HAP-1 (cell line): ENCODE measurements around the gene ZFR2.
A peak's percentile ranks its signal among the peaks of the same experiment; 100 is the strongest.
"Not testable (repeated sequence)": the region's sequence is repeated elsewhere in the genome, so short reads cannot be mapped to it uniquely, and the experiment has no call there.

Experiments
- DNase-seq, 2 experiments: peaks; one replicate each; pipeline ENCODE4 v3.0.0-alpha.2; 2016 to 2020; ENCODE audit warnings: low spot score in 2 of 2
- H3K27me3 ChIP-seq: fragments of 250-450 bp; sonication (Bioruptor Pico); 2 replicates; pipeline ENCODE4 v1.5.1; 2020; ENCODE audit warnings: low read depth, mild to moderate bottlenecking, moderate library complexity
- H3K36me3 ChIP-seq: fragments of 250-450 bp; sonication (Bioruptor Pico); replicated peaks from 2 replicates; pipeline ENCODE4 v1.5.1; 2020; ENCODE audit warnings: mild to moderate bottlenecking
- H3K4me1 ChIP-seq: fragments of 250-450 bp; sonication (Bioruptor Pico); 2 replicates; pipeline ENCODE4 v1.5.1; 2020; ENCODE audit warnings: mild to moderate bottlenecking
- H3K4me3 ChIP-seq: fragments of 250-450 bp; sonication (Bioruptor Pico); 2 replicates; pipeline ENCODE4 v1.5.1; 2020; ENCODE audit warnings: mild to moderate bottlenecking, moderate library complexity
- H3K9me3 ChIP-seq: fragments of 250-450 bp; sonication (Bioruptor Pico); 2 replicates; pipeline ENCODE4 v1.5.1; 2020; ENCODE audit warnings: mild to moderate bottlenecking, moderate library complexity
- in situ Hi-C: fragments of 300-500 bp; cut with MboI; formaldehyde crosslinking; loops from 3 replicates; pipeline ENCODE4 v1.14.3; 2020; ENCODE audit warnings: low sequenced_read_pairs, inconsistent platforms, mixed read lengths

ZFR2 gene

GRCh38 chr19:3768015-3768747 is 100.7 kb downstream of the ZFR2 start:
- DNase-seq = no peak
- Histone ChIP-seq H3K4me3 (no peak overlapping the region), H3K9me3 (no peaks in the 10 kb centered on the region), H3K4me1 (peaks cover 2% of the 10 kb centered on the region), H3K36me3 (peaks cover 25% of the 10 kb centered on the region), H3K27me3 (no peaks in the 10 kb centered on the region)
- in situ Hi-C loops = no loop called here

GRCh38 chr19:3767050-3767449 is 101.8 kb downstream of the ZFR2 start:
- H3K27me3 ChIP-seq = no peaks in the 10 kb centered on the region
- DNase-seq = no peak
- H3K4me3 ChIP-seq = no peak overlapping the region
- no peaks in the 10 kb centered on the region for H3K9me3 ChIP-seq
- H3K4me1 ChIP-seq = peaks cover 4% of the 10 kb centered on the region
- H3K36me3 ChIP-seq = peaks cover 25% of the 10 kb centered on the region
- in situ Hi-C loops = no loop called here

GRCh38 chr19:3766520-3766919 is 102.3 kb downstream of the ZFR2 start:
- H3K4me3 ChIP-seq = no peak overlapping the region
- peaks cover 4% of the 10 kb centered on the region for H3K4me1 ChIP-seq
- in situ Hi-C loops = no loop called here
- H3K27me3 ChIP-seq = no peaks in the 10 kb centered on the region
- no peak for DNase-seq
- peaks cover 25% of the 10 kb centered on the region for H3K36me3 ChIP-seq
- no peaks in the 10 kb centered on the region for H3K9me3 ChIP-seq

GRCh38 chr19:3765757-3766156 is 103.1 kb downstream of the ZFR2 start:
- DNase-seq, H3K4me1 ChIP-seq, H3K9me3 ChIP-seq, H3K4me3 ChIP-seq, in situ Hi-C loops, H3K27me3 ChIP-seq: not testable (repeated sequence)
- peaks cover 25% of the 10 kb centered on the region for H3K36me3 ChIP-seq

- Histone ChIP-seq H3K4me1 (peaks cover 8% of the 10 kb centered on the region), H3K9me3 (no peaks in the 10 kb centered on the region), H3K27me3 (no peaks in the 10 kb centered on the region), H3K36me3 (peaks cover 25% of the 10 kb centered on the region), H3K4me3 (no peak overlapping the region)
- in situ Hi-C loops = no loop called here
- no peak for DNase-seq
Observed at GRCh38 chr19:3765121-3765520, 103.7 kb downstream of the ZFR2 start.

GRCh38 chr19:3762501-3763459 is 106.1 kb downstream of the ZFR2 start, which contains the start of gene MRPL54:
Gene MRPL54, plus strand, starts transcription at chr19:3762682. Its CDS starts 19 bp downstream, at chr19:3762701.
- in situ Hi-C loops = no loop called here
- H3K4me1 ChIP-seq = peaks cover 8% of the 10 kb centered on the region
- DNase-seq = peak; percentile 97 to 99
- H3K9me3 ChIP-seq = no peaks in the 10 kb centered on the region
- H3K36me3 ChIP-seq = peaks cover 26% of the 10 kb centered on the region
- peak within 1 kb of the TSS; percentile 98 for H3K4me3 ChIP-seq
- H3K27me3 ChIP-seq = no peaks in the 10 kb centered on the region

- Histone ChIP-seq H3K9me3 (no peaks in the 10 kb centered on the region), H3K27me3 (no peaks in the 10 kb centered on the region), H3K4me1 (peaks cover 8% of the 10 kb centered on the region), H3K36me3 (peaks cover 19% of the 10 kb centered on the region), H3K4me3 (peak overlapping the region; percentile 98)
- in situ Hi-C loops = no loop called here
- no peak for DNase-seq
Observed at GRCh38 chr19:3762130-3762473, 106.7 kb downstream of the ZFR2 start.

- in situ Hi-C loops = no loop called here
- Histone ChIP-seq H3K27me3 (no peaks in the 10 kb centered on the region), H3K4me1 (peaks cover 8% of the 10 kb centered on the region), H3K9me3 (no peaks in the 10 kb centered on the region), H3K36me3 (peaks cover 18% of the 10 kb centered on the region), H3K4me3 (peak within 1 kb of the TSS; percentile 98)
- peak; percentile 86 to 96 for DNase-seq
Observed at GRCh38 chr19:3761382-3762129, 107.3 kb downstream of the ZFR2 start, which contains the start of gene APBA3. Gene APBA3, minus strand, starts transcription at chr19:3761692. Its CDS starts 1,428 bp downstream, at chr19:3760264.

GRCh38 chr19:3760871-3761361 is 107.9 kb downstream of the ZFR2 start:
- H3K4me3 ChIP-seq = peak overlapping the region; percentile 98
- H3K36me3 ChIP-seq = peaks cover 14% of the 10 kb centered on the region
- DNase-seq = no peak
- no peaks in the 10 kb centered on the region for H3K9me3 ChIP-seq
- H3K4me1 ChIP-seq = peaks cover 8% of the 10 kb centered on the region
- no peaks in the 10 kb centered on the region for H3K27me3 ChIP-seq
- in situ Hi-C loops = no loop called here

- H3K27me3 ChIP-seq = no peaks in the 10 kb centered on the region
- no peak overlapping the region for H3K4me3 ChIP-seq
- H3K9me3 ChIP-seq = no peaks in the 10 kb centered on the region
Observed at GRCh38 chr19:3759482-3760254, 109.2 kb downstream of the ZFR2 start.

GRCh38 chr19:3758297-3758696 is 110.5 kb downstream of the ZFR2 start:
- DNase-seq, in situ Hi-C loops, H3K9me3 ChIP-seq, H3K4me3 ChIP-seq, H3K4me1 ChIP-seq, H3K36me3 ChIP-seq, H3K27me3 ChIP-seq: not testable (repeated sequence)

More at GRCh38 chr19:3759482-3760254, 109.2 kb downstream of the ZFR2 start:
- H3K4me1 ChIP-seq = peaks cover 8% of the 10 kb centered on the region
- peaks cover 7% of the 10 kb centered on the region for H3K36me3 ChIP-seq
- DNase-seq = no peak
- in situ Hi-C loops = no loop called here

GRCh38 chr19:3757705-3758104 is 111.1 kb downstream of the ZFR2 start:
- H3K36me3 ChIP-seq, DNase-seq, H3K4me3 ChIP-seq, in situ Hi-C loops, H3K27me3 ChIP-seq, H3K9me3 ChIP-seq, H3K4me1 ChIP-seq: not testable (repeated sequence)
